GM12874 (cell line): ENCODE results near the gene SOX6.

ENCODE experiments used
- TF ChIP-seq, protein P1 (sequence below): IDR thresholded peaks from 2 replicates; pipeline ENCODE4 v1.5.1; 2011; ENCODE audit warnings: low read depth, mild to moderate bottlenecking, control low read depth, low read length, moderate library complexity; ENCODE audit not compliant: insufficient read depth

The SOX6 gene

DNA sequence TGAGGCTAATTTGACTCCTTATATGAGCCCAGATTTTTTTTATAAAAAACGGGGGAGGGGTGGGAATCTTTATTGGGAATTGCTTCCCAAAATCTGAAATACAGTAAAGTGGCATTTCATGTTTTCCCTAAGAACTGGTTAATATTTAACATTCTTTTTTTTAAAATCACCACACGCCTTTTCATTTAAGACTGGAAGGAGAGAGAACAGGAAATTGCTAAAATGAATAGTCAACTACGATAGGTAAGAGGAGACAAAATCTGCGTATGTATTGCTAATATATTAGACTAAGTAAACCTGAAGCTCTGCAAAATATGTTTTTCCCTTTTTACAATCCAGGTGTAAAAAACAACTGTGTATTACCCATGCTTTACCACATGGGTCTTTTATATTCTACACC, 57.0 kb downstream of the SOX6 start:
- TF ChIP-seq, protein P1, sequence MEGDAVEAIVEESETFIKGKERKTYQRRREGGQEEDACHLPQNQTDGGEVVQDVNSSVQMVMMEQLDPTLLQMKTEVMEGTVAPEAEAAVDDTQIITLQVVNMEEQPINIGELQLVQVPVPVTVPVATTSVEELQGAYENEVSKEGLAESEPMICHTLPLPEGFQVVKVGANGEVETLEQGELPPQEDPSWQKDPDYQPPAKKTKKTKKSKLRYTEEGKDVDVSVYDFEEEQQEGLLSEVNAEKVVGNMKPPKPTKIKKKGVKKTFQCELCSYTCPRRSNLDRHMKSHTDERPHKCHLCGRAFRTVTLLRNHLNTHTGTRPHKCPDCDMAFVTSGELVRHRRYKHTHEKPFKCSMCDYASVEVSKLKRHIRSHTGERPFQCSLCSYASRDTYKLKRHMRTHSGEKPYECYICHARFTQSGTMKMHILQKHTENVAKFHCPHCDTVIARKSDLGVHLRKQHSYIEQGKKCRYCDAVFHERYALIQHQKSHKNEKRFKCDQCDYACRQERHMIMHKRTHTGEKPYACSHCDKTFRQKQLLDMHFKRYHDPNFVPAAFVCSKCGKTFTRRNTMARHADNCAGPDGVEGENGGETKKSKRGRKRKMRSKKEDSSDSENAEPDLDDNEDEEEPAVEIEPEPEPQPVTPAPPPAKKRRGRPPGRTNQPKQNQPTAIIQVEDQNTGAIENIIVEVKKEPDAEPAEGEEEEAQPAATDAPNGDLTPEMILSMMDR, result no peak

DNA sequence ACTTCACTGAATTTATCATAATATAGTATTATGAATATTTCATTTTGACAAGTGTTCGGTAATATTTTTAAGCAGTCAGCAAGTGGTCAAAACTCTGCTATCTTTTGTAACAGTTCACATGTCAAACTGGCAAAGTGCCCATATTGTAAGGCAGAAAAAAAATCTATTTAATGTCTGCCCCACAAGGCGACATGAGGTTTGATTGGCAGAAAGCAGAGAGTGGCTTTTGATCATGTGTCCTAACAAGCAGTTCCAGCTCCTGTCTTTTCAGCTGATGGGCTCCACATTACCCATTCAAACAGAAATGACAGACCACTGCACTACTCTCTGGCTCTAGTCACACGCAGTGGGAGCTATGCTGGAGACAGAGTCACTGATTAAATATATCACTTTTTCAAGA, 59.0 kb downstream of the SOX6 start:
- TF ChIP-seq, protein P1, result no peak

DNA sequence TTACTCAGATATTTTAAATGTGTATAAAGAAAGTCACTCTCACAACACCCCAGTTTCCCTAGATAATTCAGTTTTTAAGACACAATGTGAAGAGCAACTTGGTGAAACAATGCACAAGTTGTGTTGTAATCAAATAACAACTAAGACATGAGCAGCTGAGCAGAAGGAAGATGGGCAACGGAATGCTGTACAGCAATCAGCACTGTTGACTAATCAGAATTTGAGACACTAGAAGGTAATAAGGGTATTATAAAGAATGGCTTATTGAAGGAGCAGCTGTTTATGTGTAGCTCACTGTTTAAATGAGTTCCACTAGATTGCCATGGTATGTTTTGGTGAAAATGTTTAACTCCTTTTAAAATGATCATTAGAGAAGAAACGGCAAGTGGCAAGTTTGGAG, 60.1 kb downstream of the SOX6 start:
- TF ChIP-seq, protein P1, result no peak

DNA sequence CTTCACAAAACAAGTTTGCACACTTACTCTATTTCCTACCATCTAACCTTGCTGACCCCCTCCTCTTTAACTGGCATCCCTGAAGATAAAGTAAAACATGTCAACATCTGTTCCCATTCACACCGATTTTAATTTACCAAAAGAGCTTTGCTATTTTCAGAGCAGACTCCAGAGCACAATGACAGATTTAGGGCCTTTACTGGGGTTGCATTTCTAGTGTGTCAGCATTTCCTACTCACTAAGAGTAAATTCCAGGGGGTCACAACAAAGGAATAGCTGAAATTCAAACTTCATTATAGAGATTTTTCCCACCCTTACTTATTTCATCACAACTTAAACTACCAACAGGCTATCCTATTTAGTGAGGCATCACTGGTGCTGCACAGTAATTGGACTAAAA, 60.8 kb downstream of the SOX6 start:
- TF ChIP-seq, protein P1, result no peak

DNA sequence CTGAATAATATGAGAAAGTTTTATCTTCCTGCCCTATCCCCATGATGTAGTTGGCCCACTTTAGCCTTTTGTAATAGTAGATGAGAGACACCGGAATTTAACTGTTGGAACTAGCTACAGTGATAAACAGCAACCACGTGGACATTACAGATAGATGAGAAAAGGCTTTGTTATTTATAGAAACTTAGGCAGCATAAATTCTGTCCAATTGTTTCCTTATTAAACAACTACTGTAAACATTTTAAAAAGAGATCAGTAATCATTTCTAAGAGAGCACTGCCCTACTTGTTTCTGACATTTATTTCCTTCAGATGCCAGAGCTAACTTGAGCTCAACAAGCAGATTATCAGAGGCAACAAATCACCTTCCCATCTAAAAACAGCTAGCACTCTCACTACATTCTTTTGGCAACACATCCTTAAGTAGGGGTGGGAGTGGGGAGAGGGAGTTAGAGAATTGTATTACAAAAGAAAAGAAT, 63.1 kb downstream of the SOX6 start:
- TF ChIP-seq, protein P1, result no peak

DNA sequence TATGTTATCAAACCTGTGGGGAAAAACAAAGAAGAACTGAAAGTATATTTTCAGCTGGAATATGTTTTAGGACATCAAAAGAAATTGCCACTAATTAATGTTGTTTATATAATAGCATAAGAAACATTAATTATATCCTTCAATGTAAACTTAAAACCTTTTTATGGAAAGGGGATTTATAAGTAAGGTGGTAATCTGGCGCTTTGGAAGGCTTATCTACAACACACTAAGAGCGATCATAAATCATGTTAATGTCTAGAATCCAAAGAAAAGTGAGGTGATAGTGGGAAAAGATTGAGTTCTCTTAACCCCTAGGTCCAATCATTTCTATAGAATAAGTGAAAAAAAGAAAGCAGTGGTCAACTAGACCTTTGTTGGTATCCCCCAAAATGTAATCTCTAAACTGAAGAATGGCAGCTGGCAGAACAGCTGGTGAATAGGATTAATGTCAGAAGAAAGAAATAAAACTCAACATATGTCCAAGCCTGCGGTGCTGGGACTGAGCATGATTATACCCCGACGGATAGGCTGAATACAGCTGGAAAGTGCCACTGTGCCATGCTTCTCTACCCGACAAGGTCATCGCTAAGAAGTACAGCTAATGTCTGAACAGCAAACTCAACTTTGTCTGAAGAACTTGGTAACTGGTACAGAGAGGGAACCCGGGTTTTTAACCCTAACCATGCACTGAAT, 64.0 kb downstream of the SOX6 start:
- TF ChIP-seq, protein P1, result no peak

DNA sequence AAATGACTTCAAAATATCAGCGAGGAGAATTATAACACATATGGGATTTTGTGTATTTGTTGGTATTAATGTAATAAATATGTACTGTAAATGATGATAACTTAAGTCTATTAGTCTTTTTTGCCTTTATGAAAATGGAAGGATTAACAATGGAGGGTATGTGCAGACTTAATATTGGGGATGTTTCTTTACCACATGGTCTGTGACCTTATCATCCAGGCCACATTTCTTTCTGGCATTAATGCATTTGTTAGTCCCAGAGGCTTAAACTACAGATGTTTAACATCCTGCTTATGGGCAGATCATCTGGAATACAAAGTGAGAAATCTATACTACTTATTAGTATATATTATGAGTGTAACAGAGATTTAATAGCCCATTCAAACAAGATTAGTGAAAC, 64.6 kb downstream of the SOX6 start:
- TF ChIP-seq, protein P1, result no peak

DNA sequence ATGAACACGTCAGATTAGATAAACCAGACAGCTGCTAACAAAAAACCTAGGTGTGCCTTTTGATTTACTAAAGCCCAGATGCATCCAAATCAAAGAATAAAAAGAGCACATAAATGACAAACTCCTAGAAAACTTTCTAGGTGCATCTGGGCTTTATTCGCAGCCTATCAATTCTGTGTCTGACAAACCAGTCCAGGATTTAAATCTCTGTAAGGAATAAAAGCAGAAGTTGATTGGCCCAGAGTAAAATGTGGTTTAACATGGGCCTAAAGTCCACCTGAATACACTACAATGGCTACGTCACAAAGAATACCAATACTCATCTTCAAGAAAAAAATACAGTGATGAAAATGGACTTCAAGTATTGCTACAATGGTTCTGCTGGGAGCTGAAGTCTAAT, 66.8 kb downstream of the SOX6 start:
- TF ChIP-seq, protein P1, result no peak
